Ishikawa (cell line): ENCODE measurements around the gene NPIPB6.

Experiments
- EP300 ChIP-seq: IDR thresholded peaks from 2 replicates; pipeline ENCODE4 v1.6.1; 2012; ENCODE audit warnings: borderline replicate concordance
- MAX ChIP-seq: IDR thresholded peaks from 2 replicates; pipeline ENCODE4 v1.6.1; 2012
- YY1 ChIP-seq: IDR thresholded peaks from 2 replicates; pipeline ENCODE4 v1.6.1; 2012; ENCODE audit warnings: low read depth
- ZBTB7A ChIP-seq: IDR thresholded peaks from 2 replicates; pipeline ENCODE4 v1.6.1; 2012; ENCODE audit warnings: low read depth
- TF ChIP-seq, protein P1 (sequence below): IDR thresholded peaks from 2 replicates; pipeline ENCODE4 v1.6.1; 2012; ENCODE audit warnings: low read depth, mild to moderate bottlenecking

DNA sequence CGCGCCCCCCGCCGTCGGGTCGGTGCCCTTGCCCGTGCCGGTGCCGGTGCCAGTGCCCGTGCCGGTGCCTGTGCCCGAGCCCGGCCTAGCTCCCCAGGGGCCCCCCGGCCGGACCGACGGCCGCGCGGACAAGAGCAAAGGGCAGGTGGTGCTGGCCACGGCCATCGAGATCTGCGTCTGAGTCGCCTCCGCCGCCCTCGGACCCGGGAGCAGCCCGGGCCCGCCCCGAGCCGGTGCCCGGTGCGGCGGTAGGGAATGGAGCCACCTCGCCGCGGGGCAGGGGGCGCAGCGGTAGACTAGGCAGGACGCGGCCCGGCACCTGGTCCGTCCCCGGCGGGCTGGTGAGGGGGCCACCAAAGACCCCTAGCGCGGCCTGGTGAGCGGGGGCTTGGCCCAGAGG is 42.6 kb downstream of the NPIPB6 start:
- TF ChIP-seq, protein P1, sequence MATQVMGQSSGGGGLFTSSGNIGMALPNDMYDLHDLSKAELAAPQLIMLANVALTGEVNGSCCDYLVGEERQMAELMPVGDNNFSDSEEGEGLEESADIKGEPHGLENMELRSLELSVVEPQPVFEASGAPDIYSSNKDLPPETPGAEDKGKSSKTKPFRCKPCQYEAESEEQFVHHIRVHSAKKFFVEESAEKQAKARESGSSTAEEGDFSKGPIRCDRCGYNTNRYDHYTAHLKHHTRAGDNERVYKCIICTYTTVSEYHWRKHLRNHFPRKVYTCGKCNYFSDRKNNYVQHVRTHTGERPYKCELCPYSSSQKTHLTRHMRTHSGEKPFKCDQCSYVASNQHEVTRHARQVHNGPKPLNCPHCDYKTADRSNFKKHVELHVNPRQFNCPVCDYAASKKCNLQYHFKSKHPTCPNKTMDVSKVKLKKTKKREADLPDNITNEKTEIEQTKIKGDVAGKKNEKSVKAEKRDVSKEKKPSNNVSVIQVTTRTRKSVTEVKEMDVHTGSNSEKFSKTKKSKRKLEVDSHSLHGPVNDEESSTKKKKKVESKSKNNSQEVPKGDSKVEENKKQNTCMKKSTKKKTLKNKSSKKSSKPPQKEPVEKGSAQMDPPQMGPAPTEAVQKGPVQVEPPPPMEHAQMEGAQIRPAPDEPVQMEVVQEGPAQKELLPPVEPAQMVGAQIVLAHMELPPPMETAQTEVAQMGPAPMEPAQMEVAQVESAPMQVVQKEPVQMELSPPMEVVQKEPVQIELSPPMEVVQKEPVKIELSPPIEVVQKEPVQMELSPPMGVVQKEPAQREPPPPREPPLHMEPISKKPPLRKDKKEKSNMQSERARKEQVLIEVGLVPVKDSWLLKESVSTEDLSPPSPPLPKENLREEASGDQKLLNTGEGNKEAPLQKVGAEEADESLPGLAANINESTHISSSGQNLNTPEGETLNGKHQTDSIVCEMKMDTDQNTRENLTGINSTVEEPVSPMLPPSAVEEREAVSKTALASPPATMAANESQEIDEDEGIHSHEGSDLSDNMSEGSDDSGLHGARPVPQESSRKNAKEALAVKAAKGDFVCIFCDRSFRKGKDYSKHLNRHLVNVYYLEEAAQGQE, result no peak
- TF ChIP-seq ZBTB7A (no peak), EP300 (no peak), MAX (no peak), YY1 (no peak)
